Activated T-helper 1 cell treated with anti-CD3 and anti-CD28 coated beads, Interleukin-2, amount 50 U/mL, for 16 hours (primary cell): ENCODE data around the gene TMED8.
"Not testable (repeated sequence)": the region's sequence is repeated elsewhere in the genome, so short reads cannot be mapped to it uniquely, and the experiment has no call there.

Experiments used
- DNase-seq, 2 donors: peaks; one replicate each; pipeline ENCODE4 v3.0.0-alpha.2; 2020; ENCODE audit warnings: low read depth in 1 of 2, low spot score in 1 of 2

The TMED8 gene

DNA sequence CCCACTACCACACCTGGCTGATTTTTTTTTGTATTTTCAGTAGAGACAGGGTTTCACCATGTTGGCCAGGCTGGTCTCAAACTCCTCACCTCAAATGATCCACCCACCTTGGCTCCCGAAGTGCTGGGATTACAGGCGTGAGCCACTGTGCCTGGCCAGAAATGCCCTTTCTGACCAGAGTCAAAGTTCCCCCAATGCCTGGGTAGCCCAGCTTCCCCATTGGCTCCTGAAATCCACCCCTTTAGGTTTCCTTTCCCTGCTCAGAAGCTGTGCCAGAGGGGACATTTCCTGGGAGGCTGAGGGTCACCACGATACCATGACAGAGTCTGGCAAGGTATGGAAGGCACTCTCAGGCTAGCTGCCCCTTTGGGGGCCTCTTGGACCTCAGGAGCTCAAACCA, 52.6 kb downstream of the TMED8 start:
- no peak for DNase-seq

DNA sequence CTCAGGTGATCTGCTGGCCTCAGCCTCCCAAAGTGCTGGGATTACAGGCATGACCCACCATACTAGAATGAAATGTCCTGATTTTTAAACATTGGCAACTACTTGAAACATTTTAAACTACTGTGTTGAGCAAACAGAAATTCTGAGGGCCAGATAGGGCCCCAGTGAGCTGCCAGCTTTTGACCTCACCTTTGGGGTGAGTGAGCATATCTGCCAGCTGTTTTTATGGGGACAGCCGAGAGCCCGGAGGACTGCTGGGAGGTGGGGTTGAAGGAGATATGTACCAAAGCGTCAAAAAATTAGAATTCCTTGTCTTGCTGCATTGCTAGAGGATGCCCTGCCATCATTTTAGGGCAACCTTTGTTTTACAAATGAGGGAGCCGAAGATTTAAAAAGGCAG, 53.3 kb downstream of the TMED8 start:
- DNase-seq = no peak

DNA sequence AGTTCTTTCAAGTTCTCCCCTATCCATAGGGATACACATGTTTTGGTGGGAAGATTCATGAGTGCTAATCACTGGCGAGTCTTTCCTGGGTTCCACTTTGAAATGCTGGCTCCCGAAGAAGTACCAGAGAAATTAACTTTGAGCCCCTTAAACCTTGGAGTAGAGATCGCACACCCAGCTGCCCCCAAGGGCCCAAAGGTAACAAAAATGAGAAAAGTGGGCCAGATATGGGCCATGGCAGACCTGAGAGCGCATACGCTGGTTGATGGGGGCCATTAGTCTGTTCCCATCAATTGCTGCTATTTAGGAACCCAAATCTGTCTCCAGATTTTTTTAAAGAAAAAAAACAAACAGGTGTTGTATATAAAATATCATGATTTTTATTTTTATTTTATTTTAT, 53.9 kb downstream of the TMED8 start:
- no peak for DNase-seq

- DNase-seq = no peak
These were observed 54.5 kb downstream of the TMED8 start for GRCh38 chr14:77322250-77322902.

DNA sequence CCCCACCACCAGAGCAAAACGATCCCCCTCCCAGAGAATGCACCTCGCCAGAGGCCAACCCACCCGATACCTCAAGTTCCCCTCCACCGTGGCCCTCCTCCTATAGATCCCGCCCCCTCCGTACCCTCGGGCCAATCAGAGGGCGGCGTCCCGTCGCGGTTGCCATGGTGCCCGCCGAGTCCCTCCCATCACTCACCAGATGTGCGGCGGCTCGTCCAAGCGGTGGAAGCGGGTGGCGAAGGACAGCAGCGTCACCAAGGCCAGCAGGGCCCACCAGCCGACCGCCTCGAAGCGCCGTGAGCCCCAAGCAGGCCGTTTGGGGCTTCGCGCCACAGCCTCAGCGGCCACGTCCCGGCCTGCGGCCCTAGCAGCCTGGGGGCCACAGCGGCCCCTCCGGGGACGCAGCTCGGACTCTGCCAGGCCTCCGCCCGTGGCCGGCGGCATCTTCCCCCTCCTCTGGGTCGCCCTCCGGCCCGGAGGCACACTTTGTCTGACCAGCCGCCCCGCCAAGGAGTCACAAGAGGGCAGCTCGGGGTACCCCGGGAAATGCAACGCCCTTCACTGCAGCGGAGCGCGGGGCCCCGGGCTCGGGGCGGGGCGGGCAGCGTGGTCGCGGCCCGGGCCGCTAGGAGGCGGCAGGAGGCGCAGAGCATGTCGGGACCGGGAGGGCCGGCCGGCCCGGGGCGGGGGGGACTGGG, 56.5 kb downstream of the TMED8 start, which contains the start of gene POMT2:
Gene POMT2 (minus strand): TSS at position 646 of the 698 bp plus-strand sequence. CDS start 202 bp downstream, at position 444.
- peak; percentile 86 to 88 for DNase-seq

GRCh38 chr14:77319422-77319821, 57.5 kb downstream of the TMED8 start:
- DNase-seq = no peak

DNA sequence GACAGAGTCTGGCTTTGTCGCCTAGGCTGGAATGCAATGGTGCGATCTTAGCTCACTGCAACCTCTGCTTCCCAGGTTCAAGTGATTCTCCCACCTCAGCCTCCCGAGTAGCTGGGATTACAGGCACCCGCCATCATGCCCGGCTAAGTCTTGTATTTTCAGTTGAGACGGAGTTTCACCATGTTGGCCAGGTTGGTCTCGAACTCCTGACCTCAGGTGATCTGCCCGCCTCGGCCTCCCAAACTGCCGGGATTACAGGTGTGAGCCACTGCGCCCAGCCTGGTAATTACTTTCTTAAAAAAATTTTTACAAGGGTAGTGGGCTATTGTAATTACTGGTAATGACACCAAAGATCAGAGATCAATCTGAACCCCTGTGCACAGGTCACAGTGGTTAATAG, 58.1 kb downstream of the TMED8 start:
- not testable (repeated sequence) for DNase-seq

DNA sequence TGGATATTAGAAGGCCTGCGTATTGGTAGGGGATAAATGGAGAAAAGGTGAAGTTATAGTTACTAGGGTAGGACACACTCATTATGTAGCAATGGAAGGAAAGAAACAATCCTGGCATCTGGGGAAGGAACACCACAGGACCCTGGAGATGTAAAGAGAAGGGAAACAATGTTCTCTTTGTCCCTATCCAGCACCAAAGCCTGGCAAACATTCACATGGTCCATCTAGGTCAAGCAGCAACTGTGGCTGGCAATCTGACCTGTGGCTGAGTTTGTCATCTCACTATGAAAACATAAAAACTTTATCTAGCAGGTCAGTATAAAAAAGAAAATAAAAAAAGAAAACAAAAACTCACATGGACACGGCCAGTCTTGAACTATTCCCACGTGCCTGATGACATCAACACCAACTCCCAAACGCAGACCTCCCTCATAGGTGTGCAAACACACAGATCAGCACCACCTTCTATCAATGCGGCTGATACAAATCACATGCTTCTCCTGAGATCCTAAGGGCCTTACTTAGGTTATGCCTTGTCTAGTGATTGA, 58.8 kb downstream of the TMED8 start:
- DNase-seq = no peak

DNA sequence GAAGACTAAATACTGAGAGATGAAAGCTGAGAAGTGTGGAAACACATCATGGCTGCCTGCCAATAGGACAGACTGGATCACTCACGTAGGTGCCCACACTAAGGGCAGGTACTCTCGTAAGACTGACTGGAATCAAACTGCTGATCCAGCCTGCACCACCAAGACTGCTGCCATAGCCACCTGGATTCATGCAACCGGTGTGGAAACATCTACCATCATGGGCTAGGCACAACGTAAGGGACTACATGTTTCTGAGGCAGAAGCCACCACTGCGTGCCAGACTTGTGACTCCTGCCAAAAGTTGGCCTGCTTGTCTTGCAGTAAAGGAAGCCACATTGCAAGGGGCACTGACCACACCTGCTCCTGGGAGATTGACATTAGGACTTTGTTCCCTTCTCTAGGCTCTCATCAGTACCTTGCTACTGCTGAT, 60.0 kb downstream of the TMED8 start:
- DNase-seq = no peak

DNA sequence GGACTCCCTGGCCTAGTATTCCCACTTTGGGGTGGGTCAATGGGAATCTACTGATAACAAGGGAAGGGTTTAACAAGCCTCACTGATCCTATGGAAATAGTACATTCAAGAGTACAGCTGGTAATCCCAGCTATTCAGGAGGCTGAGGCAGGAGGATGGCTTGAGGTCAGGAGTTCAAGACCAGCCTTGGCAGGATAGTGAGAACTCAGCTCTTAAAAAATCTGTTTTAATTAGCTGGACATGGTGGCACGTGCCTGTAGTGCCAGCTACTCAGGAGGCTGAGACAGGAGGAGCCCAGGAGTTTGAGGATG, 60.7 kb downstream of the TMED8 start:
- DNase-seq = no peak

GRCh38 chr14:77314539-77315457, 62.1 kb downstream of the TMED8 start:
- DNase-seq = no peak

DNA sequence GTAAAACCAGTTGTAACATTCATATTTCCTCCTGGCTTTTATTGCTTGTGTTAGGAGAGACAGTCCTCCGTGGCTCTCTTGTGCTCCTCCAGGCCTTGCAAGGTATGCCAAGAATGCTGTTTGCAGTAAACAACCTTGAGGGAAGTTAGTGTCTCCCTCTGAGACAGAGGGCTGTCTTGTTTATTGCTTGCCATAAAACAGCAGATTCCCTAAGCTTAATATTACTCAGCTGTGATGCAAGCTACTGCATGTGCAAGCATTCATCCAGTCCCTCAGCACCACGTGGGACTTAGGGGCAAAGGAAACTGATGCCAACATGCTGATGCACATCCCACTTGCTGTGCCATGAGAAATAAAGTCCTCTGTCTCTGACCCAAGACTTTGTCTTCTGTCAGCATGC, 62.9 kb downstream of the TMED8 start:
- no peak for DNase-seq

- DNase-seq = no peak
These were observed 63.5 kb downstream of the TMED8 start for GRCh38 chr14:77313371-77313770.

GRCh38 chr14:77311217-77311616, 65.7 kb downstream of the TMED8 start:
- no peak for DNase-seq

- DNase-seq = no peak
These were observed 66.9 kb downstream of the TMED8 start for GRCh38 chr14:77310026-77310425.

GRCh38 chr14:77309131-77309530, 67.8 kb downstream of the TMED8 start:
- no peak for DNase-seq

DNA sequence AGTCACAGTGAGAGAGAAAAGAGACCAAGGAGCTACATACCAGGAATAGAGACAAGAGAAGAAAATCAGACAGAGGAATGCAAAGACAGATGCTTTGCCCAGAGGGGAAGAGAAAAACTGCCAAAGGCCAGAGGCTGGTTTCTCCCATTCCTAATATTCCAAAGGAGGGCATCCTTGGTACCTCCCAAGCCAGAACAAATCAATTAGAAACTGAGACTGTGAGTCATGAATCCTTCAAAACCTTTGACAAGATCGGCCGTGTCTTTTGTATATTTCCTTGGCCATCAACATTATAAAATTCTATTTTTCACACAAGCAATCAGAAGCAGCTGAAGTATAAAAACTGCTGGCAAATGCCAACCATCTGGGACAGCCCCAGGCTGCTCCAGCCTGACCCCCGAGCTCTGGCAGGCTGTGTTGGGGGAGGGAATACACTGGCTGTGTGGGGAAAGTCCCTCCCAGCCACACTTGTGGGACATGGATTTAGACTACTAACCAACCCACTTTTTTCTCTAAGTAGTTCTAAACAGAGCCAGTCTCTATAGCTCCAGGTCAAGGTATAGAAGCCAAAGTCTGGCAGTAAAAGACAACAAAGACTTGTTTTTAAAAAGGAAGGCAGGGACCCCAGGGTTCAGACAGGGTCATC, 69.9 kb downstream of the TMED8 start:
- DNase-seq = no peak

- DNase-seq = no peak
These were observed 70.5 kb downstream of the TMED8 start for GRCh38 chr14:77306416-77306815.

DNA sequence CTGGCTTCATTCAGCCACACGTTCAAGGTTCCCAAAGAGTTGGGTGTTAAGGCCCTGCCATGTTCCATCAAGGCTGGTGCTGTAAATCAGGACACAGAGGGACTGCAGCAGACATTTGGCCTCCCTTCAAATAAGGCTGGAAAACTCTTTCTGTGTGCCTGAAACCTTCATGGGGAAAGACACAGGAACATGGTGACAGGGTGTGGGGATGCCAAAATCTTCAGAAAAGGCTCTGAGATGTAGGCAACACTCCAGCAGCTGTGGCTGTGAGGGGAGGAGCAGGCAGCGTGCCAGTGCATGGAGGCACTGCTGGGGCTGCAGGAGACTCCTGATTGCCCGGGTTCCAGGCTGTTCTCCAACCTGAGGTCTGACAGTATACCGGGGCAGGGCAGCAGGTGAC, 71.2 kb downstream of the TMED8 start:
- no peak for DNase-seq

GRCh38 chr14:77303417-77304156, 73.3 kb downstream of the TMED8 start:
- no peak for DNase-seq
